ENCODE data around the gene KRTAP12-1. TPM values are rescaled to one million over a fixed set of nuclear protein-coding genes. Genes with fewer than 3 reads are reported as not detected.

The KRTAP12-1 gene
- total and polyA plus RNA-seq, 2 experiments from 2014 or later: not detected

- Histone ChIP-seq H3K27ac (no peak overlapping the region), H3K4me3 (no peak overlapping the region), H3K79me2 (no peaks in the 10 kb centered on the region), H3K9me3 (ENCODE audit: low read depth) (no peaks in the 10 kb centered on the region), H2AFZ (no peak overlapping the region), H3K27me3 (peaks cover 87% of the 10 kb centered on the region), H3K36me3 (replicated peaks; ENCODE audit: insufficient read depth, low read depth) (no peaks in the 10 kb centered on the region), H3K9me2 (replicated peaks; ENCODE audit: insufficient read depth) (no peaks in the 10 kb centered on the region), H3K4me2 (no peak overlapping the region), H4K20me1 (ENCODE audit: insufficient read depth, poor library complexity, severe bottlenecking) (no peaks in the 10 kb centered on the region), H3K4me1 (ENCODE audit: insufficient read depth) (peaks cover 12% of the 10 kb centered on the region)
- DNase-seq (ENCODE audit: low spot score): no peak
- 7% methylated on average over 53 of the region's 54 CpGs for WGBS (ENCODE audit: low lambda C conversion rate, missing lambda C conversion rate)
- TF ChIP-seq EZH2 (IDR thresholded peaks at IDR 0.05; ENCODE audit: borderline replicate concordance) (no peak), CTCF (IDR thresholded peaks at IDR 0.05; ENCODE audit: poor library complexity) (no peak)
Measured at GRCh38 chr21:44706026-44706705, 24.2 kb upstream of the KRTAP12-1 start.

- TF ChIP-seq CTCF (IDR thresholded peaks at IDR 0.05; ENCODE audit: poor library complexity) (no peak), EZH2 (IDR thresholded peaks at IDR 0.05; ENCODE audit: borderline replicate concordance) (no peak), EZH2phosphoT487 (IDR thresholded peaks at IDR 0.05; ENCODE audit: low read depth, severe bottlenecking, unreplicated experiment) (no peak)
- Histone ChIP-seq H3K4me2 (no peak overlapping the region), H3K9me2 (replicated peaks; ENCODE audit: insufficient read depth) (no peaks in the 10 kb centered on the region), H3K4me1 (ENCODE audit: insufficient read depth) (peaks cover 7% of the 10 kb centered on the region), H3K27me3 (peaks cover 81% of the 10 kb centered on the region), H3K36me3 (replicated peaks; ENCODE audit: insufficient read depth, low read depth) (no peaks in the 10 kb centered on the region), H3K79me2 (no peaks in the 10 kb centered on the region), H2AFZ (no peak overlapping the region), H3K4me3 (no peak overlapping the region), H3K27ac (no peak overlapping the region), H3K9me3 (ENCODE audit: low read depth) (no peaks in the 10 kb centered on the region), H4K20me1 (ENCODE audit: insufficient read depth, poor library complexity, severe bottlenecking) (no peaks in the 10 kb centered on the region)
- 30% methylated on average over 12 of the region's 13 CpGs for WGBS (ENCODE audit: low lambda C conversion rate, missing lambda C conversion rate)
- no peak for DNase-seq (ENCODE audit: low spot score)
Measured at GRCh38 chr21:44704636-44705001, 22.7 kb upstream of the KRTAP12-1 start.

- Histone ChIP-seq H3K4me3 (no peak overlapping the region), H3K4me2 (no peak overlapping the region), H3K79me2 (no peaks in the 10 kb centered on the region)
Measured at GRCh38 chr21:44703731-44704635, 22.0 kb upstream of the KRTAP12-1 start.

More at GRCh38 chr21:44703731-44704635, 22.0 kb upstream of the KRTAP12-1 start:
- Histone ChIP-seq H3K27ac (no peak overlapping the region), H4K20me1 (ENCODE audit: insufficient read depth, poor library complexity, severe bottlenecking) (no peaks in the 10 kb centered on the region), H2AFZ (no peak overlapping the region), H3K27me3 (peaks cover 78% of the 10 kb centered on the region), H3K9me3 (ENCODE audit: low read depth) (no peaks in the 10 kb centered on the region), H3K4me1 (ENCODE audit: insufficient read depth) (peaks cover 1% of the 10 kb centered on the region), H3K36me3 (replicated peaks; ENCODE audit: insufficient read depth, low read depth) (no peaks in the 10 kb centered on the region), H3K9me2 (replicated peaks; ENCODE audit: insufficient read depth) (no peaks in the 10 kb centered on the region)
- no peak for TF ChIP-seq EZH2 (IDR thresholded peaks at IDR 0.05; ENCODE audit: borderline replicate concordance)
- no peak for TF ChIP-seq EZH2phosphoT487 (IDR thresholded peaks at IDR 0.05; ENCODE audit: low read depth, severe bottlenecking, unreplicated experiment)
- TF ChIP-seq CTCF (IDR thresholded peaks at IDR 0.05; ENCODE audit: poor library complexity): no peak
- DNase-seq (ENCODE audit: low spot score): no peak
- WGBS (ENCODE audit: low lambda C conversion rate, missing lambda C conversion rate): 41% methylated on average over 13 of the region's 13 CpGs
